ENCODE results near the gene MS4A15. TPM values are rescaled to one million over a fixed set of nuclear protein-coding genes. Genes with fewer than 3 reads are reported as not detected.
"Not testable (repeated sequence)": the region's sequence is repeated elsewhere in the genome, so short reads cannot be mapped to it uniquely, and the experiment has no call there.

The MS4A15 gene
- total and polyA plus RNA-seq, 9 donors: 0.15 to 1.1 (median 0.33) TPM; not detected in 6

DNA sequence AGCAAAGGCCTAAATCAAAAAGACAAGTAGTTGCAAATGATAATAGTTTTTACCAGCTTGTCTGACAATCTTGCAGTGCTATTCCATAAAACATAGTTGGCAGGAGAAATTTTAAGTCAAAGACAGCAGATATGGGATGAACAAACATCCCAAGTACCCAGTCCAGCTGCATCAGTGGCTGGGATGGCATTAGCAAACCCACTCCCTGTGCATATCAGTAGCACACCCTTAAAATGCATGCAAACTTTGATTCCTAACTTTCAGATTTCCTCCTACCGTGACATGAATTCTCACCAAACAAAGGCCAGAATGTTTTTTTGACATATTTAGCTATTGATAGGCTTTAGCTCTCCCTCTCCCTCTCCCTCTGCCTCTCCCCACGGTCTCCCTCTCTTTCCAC lies 57.4 kb downstream of the MS4A15 start:
- H3K4me1 ChIP-seq (ENCODE audit: insufficient read depth): no peaks in the 10 kb centered on the region
- H3K27ac ChIP-seq: no peak overlapping the region
- H3K9me3 ChIP-seq: no peaks in the 10 kb centered on the region
- H3K4me3 ChIP-seq: no peak overlapping the region
- H3K27me3 ChIP-seq: no peaks in the 10 kb centered on the region
- H3K36me3 ChIP-seq: no peaks in the 10 kb centered on the region
- intact Hi-C loops (cut with DNase I): no loop called here
- DNase-seq: no peak
- WGBS, 3 donors: 87 to 89% (median 87%) methylated on average over 2 of the region's 2 CpGs
- TF ChIP-seq POLR2A (IDR thresholded peaks at IDR 0.05) (no peak), EP300 (IDR thresholded peaks at IDR 0.05) (no peak)
- TF ChIP-seq, protein P1, sequence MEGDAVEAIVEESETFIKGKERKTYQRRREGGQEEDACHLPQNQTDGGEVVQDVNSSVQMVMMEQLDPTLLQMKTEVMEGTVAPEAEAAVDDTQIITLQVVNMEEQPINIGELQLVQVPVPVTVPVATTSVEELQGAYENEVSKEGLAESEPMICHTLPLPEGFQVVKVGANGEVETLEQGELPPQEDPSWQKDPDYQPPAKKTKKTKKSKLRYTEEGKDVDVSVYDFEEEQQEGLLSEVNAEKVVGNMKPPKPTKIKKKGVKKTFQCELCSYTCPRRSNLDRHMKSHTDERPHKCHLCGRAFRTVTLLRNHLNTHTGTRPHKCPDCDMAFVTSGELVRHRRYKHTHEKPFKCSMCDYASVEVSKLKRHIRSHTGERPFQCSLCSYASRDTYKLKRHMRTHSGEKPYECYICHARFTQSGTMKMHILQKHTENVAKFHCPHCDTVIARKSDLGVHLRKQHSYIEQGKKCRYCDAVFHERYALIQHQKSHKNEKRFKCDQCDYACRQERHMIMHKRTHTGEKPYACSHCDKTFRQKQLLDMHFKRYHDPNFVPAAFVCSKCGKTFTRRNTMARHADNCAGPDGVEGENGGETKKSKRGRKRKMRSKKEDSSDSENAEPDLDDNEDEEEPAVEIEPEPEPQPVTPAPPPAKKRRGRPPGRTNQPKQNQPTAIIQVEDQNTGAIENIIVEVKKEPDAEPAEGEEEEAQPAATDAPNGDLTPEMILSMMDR (IDR thresholded peaks at IDR 0.05): no peak

DNA sequence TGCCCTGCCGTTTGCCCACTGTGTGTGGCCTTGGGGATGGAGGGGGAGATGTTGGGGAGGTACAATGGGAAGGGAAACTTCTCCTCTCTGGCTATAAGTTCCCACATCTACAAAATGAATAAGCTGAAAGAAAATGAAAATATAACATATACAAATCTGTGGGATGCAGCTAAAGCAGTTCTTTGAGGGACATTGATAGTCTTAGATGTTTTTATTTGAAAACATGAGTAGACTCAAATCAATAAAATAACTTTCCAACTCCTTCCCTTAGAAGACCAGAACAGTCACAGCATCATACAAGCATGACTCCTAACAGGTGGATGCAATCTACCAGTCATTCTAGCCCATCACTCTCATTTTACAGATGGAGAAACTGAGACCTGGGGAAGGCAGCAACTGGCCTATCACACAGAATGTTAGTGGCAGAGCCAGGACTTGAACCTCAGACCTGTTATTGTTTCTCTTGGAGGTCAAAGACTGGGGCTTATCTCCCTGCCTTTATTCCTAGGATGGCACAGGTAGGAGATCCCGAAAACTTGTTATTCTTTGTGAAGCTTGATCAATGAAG lies 60.0 kb downstream of the MS4A15 start:
- intact Hi-C loops (cut with DNase I): no loop called here

DNA sequence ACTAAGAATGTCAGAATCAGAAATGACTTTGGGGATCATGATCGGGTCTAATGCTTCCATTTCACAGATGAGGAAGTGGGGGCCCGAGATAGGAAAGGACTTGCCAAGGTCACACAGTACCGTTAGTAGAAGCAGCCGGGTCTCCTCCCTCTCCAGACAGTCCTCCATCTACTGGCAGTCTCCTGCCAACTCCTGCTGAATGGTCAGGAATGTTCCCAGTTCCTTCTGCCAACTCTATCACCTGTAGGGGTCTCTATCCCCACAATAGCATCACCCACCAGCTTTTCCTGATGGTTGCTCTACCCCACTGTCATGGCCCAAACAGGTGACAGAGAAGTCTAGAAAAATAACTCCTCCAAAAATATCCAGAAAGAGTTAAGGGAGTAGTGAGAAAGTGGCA lies 61.4 kb downstream of the MS4A15 start:
- Histone ChIP-seq H3K4me3 (no peak overlapping the region), H3K27me3 (no peaks in the 10 kb centered on the region), H3K4me1 (ENCODE audit: insufficient read depth) (no peaks in the 10 kb centered on the region), H3K36me3 (no peaks in the 10 kb centered on the region), H3K27ac (no peak overlapping the region), H3K9me3 (no peaks in the 10 kb centered on the region)
- 64 to 69% (median 67%) methylated on average over 4 of the region's 4 CpGs for WGBS, 3 donors
- no peak for DNase-seq
- intact Hi-C loops (cut with DNase I): no loop called here
- no peak for TF ChIP-seq POLR2A (IDR thresholded peaks at IDR 0.05)
- TF ChIP-seq, protein P1 (IDR thresholded peaks at IDR 0.05): no peak
- TF ChIP-seq EP300 (IDR thresholded peaks at IDR 0.05): no peak

More for the DNA sequence above, 60.0 kb downstream of the MS4A15 start:
- Histone ChIP-seq H3K27ac (no peak overlapping the region), H3K36me3 (no peaks in the 10 kb centered on the region), H3K27me3 (no peaks in the 10 kb centered on the region), H3K9me3 (no peaks in the 10 kb centered on the region), H3K4me3 (no peak overlapping the region), H3K4me1 (ENCODE audit: insufficient read depth) (no peaks in the 10 kb centered on the region)
- WGBS, 3 donors: 93 to 98% (median 96%) methylated on average over 2 of the region's 2 CpGs
- DNase-seq: no peak
- TF ChIP-seq EP300 (IDR thresholded peaks at IDR 0.05): no peak
- no peak for TF ChIP-seq POLR2A (IDR thresholded peaks at IDR 0.05)
- TF ChIP-seq, protein P1 (IDR thresholded peaks at IDR 0.05): no peak

DNA sequence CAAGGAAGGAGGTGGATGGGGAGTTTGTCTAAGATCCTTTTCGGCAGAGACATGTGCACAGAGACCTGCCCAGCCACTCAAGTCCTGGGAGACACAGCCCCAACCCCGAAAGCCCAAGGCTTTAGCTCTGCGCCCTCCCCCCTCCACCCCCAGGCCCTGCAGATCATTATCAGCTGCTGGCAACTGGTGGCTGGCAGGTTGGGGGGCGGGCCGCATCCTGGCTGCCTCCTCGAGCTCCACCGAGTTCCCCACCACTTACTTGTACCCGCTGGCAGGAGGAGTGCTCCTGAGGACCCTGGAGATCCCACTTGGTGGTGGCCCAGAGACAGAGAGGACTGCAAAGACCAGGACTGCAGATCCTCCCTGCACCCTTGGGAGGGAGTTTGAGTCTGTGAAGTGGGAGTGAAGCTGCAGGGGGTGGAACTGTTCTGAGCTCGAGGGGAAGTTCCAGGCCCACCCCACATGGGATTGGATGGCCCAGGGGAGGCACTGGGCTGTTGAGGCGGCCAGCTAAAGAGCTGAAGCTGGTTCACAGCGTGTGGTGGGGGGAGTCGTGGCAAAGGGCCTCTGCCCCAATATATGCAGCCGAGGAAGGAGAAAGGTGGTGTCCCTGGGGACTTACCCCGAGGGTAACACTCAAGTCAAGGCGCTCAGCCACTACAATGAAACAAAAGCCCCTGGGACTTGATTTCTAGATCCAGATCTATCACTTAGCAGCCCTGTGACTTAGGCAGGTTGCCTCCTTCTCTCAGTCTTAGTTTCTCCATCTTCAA lies 65.3 kb downstream of the MS4A15 start:
- Histone ChIP-seq H3K9me3 (no peaks in the 10 kb centered on the region), H3K36me3 (no peaks in the 10 kb centered on the region), H3K4me3 (no peak overlapping the region), H3K4me1 (ENCODE audit: insufficient read depth) (peaks cover 2% of the 10 kb centered on the region), H3K27me3 (no peaks in the 10 kb centered on the region), H3K27ac (no peak overlapping the region)
- TF ChIP-seq, protein P1 (IDR thresholded peaks at IDR 0.05): no peak
- no peak for TF ChIP-seq EP300 (IDR thresholded peaks at IDR 0.05)
- 72 to 77% (median 75%) methylated on average over 13 to 15 of the region's 15 CpGs for WGBS, 3 donors
- DNase-seq: no peak
- intact Hi-C loops (cut with DNase I): no loop called here

DNA sequence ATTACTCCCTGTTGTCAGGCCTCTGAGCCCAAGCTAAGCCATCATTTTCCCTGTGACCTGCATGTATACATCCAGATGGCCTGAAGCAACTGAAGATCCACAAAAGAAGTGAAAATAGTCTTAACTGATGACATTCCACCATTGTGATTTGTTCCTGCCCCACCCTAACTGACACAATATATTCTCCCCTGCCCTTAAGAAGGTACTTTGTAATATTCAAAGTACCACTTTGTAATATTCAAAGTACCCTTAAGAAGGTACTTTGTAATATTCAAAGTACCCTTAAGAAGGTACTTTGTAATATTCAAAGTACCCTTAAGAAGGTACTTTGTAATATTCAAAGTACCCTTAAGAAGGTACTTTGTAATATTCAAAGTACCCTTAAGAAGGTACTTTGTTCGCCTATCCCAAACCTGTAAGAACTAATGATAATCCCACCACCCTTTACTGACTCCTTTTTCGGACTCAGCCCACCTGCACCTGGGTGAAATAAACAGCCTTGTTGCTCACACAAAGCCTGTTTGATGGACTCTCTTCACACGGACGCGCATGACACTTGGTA lies 67.2 kb downstream of the MS4A15 start:
- H3K36me3 ChIP-seq; DNase-seq; H3K27me3 ChIP-seq; intact Hi-C loops (cut with DNase I); H3K27ac ChIP-seq; H3K4me1 ChIP-seq (ENCODE audit: insufficient read depth); H3K4me3 ChIP-seq; H3K9me3 ChIP-seq: not testable (repeated sequence)
- WGBS, 3 donors: 95 to 97% (median 95%) methylated on average over 5 of the region's 5 CpGs

Measured in ovary (tissue), 9 donors.